HEK293 (cell line): ENCODE measurements around the gene SNAPC2.

Source experiments
- CTCF ChIA-PET: fragments of 350-600 bp; formaldehyde crosslinking; extraction: SDS; loops from one replicate; lab custom pipeline; 2021; ENCODE audit warnings: antibody characterized with exemption; lab: Yijun Ruan, JAX
- POLR2A ChIA-PET: fragments of 300-600 bp; formaldehyde crosslinking; extraction: SDS; loops from one replicate; lab custom pipeline; 2020; ENCODE audit warnings: antibody characterized with exemption, inconsistent platforms; lab: Yijun Ruan, JAX
- H3K27ac ChIP-seq: fragments of 200-500 bp; sonication (Bioruptor generic); 2 replicates; pipeline ENCODE4 v1.5.1; 2014; ENCODE audit warnings: low read depth, low read length, control low read depth, inconsistent platforms; ENCODE audit errors: extremely low read depth
- H3K36me3 ChIP-seq, 2 experiments: fragments of 200-500 bp in 1 of 2; sonication (Bioruptor generic) in 1 of 2; 1 replicate in 1 of 2; 2 replicates in 1 of 2; pipeline ENCODE4 v1.5.1; 2014 to 2017; ENCODE audit warnings: inconsistent platforms in 2 of 2, low read length in 2 of 2; ENCODE audit not compliant: control insufficient read depth in 2 of 2, insufficient read depth in 1 of 2
- H3K4me1 ChIP-seq: fragments of 200-500 bp; sonication (Bioruptor generic); 2 replicates; pipeline ENCODE4 v1.5.1; 2014; ENCODE audit warnings: mild to moderate bottlenecking, low read length, inconsistent platforms; ENCODE audit not compliant: control insufficient read depth, insufficient read depth
- H3K4me3 ChIP-seq: 2 replicates; pipeline ENCODE4 v1.5.1; 2011; ENCODE audit warnings: low read depth, mild to moderate bottlenecking, control low read depth, low read length, moderate library complexity
- H3K9me3 ChIP-seq: fragments of 200-500 bp; sonication (Bioruptor generic); 2 replicates; pipeline ENCODE4 v1.5.1; 2014; ENCODE audit warnings: low read depth, low read length, inconsistent platforms; ENCODE audit not compliant: control insufficient read depth, insufficient read depth
- ELK4 ChIP-seq: IDR thresholded peaks from 2 replicates; pipeline ENCODE4 v1.6.1; 2011; ENCODE audit warnings: mild to moderate bottlenecking, low read depth, low read length, borderline replicate concordance
- HOXA7 ChIP-seq: sonication (generic); formaldehyde crosslinking; IDR thresholded peaks from 2 replicates; pipeline ENCODE4 v1.8.1; 2022; ENCODE audit warnings: missing genetic modification reagents, borderline replicate concordance
- HOXC10 ChIP-seq: sonication (generic); formaldehyde crosslinking; IDR thresholded peaks from 2 replicates; pipeline ENCODE4 v1.8.1; 2023; ENCODE audit warnings: mild to moderate bottlenecking, missing genetic modification reagents
- MEIS1 ChIP-seq: sonication (generic); formaldehyde crosslinking; IDR thresholded peaks from 2 replicates; pipeline ENCODE4 v1.8.1; 2022; ENCODE audit warnings: missing genetic modification reagents, mild to moderate bottlenecking, borderline replicate concordance
- PBX3 ChIP-seq: sonication (generic); formaldehyde crosslinking; IDR thresholded peaks from 2 replicates; pipeline ENCODE4 v1.8.1; 2022; ENCODE audit warnings: mild to moderate bottlenecking, moderate library complexity, missing genetic modification reagents
- SCRT2 ChIP-seq: fragments of 450-650 bp; formaldehyde crosslinking; IDR thresholded peaks from 2 replicates; pipeline ENCODE4 v1.5.1; 2016; ENCODE audit warnings: missing biosample characterization, missing genetic modification characterization
- SETDB1 ChIP-seq: IDR thresholded peaks from one replicate; pipeline ENCODE4 v1.6.1; 2017; ENCODE audit warnings: mild to moderate bottlenecking, low read length, moderate library complexity, mixed read lengths; ENCODE audit not compliant: insufficient read length
- YY1 ChIP-seq: fragments of 450-650 bp; formaldehyde crosslinking; IDR thresholded peaks from 2 replicates; pipeline ENCODE4 v1.5.1; 2018; ENCODE audit warnings: missing biosample characterization, missing genetic modification characterization
- ZBTB48 ChIP-seq: fragments of 450-650 bp; formaldehyde crosslinking; IDR thresholded peaks from 2 replicates; pipeline ENCODE4 v1.5.1; 2016; ENCODE audit warnings: missing biosample characterization, missing genetic modification characterization
- ZFP41 ChIP-seq: fragments of 450-650 bp; formaldehyde crosslinking; IDR thresholded peaks from 2 replicates; pipeline ENCODE4 v1.5.1; 2016; ENCODE audit warnings: missing biosample characterization, missing genetic modification characterization, borderline replicate concordance
- ZNF146 ChIP-seq: fragments of 450-650 bp; formaldehyde crosslinking; IDR thresholded peaks from 2 replicates; pipeline ENCODE4 v1.5.1; 2016; ENCODE audit warnings: missing biosample characterization, missing genetic modification characterization
- ZNF211 ChIP-seq: fragments of 450-650 bp; formaldehyde crosslinking; IDR thresholded peaks from 2 replicates; pipeline ENCODE4 v1.5.1; 2016; ENCODE audit warnings: low read depth, missing biosample characterization, missing genetic modification characterization
- ZNF311 ChIP-seq: fragments of 450-650 bp; formaldehyde crosslinking; IDR thresholded peaks from 2 replicates; pipeline ENCODE4 v1.5.1; 2017; ENCODE audit warnings: missing biosample characterization, missing genetic modification characterization, borderline replicate concordance
- ZNF324 ChIP-seq: fragments of 450-650 bp; formaldehyde crosslinking; IDR thresholded peaks from 2 replicates; pipeline ENCODE4 v1.5.1; 2016; ENCODE audit warnings: missing biosample characterization, missing genetic modification characterization
- ZNF366 ChIP-seq: fragments of 450-650 bp; formaldehyde crosslinking; conservative IDR thresholded peaks from 2 replicates; pipeline ENCODE4 v1.5.1; 2016; ENCODE audit warnings: missing biosample characterization, missing genetic modification characterization
- ZNF514 ChIP-seq: fragments of 450-650 bp; formaldehyde crosslinking; IDR thresholded peaks from 2 replicates; pipeline ENCODE4 v1.5.1; 2016; ENCODE audit warnings: missing biosample characterization, missing genetic modification characterization
- ZNF596 ChIP-seq: fragments of 450-650 bp; IDR thresholded peaks from 2 replicates; pipeline ENCODE4 v1.5.0; 2018; ENCODE audit warnings: missing biosample characterization, mild to moderate bottlenecking, missing genetic modification characterization, moderate library complexity
- ZNF704 ChIP-seq: fragments of 450-650 bp; formaldehyde crosslinking; IDR thresholded peaks from 2 replicates; pipeline ENCODE4 v1.5.1; 2016; ENCODE audit warnings: missing biosample characterization, missing genetic modification characterization
- ZNF792 ChIP-seq: fragments of 450-650 bp; formaldehyde crosslinking; IDR thresholded peaks from 2 replicates; pipeline ENCODE4 v1.5.1; 2016; ENCODE audit warnings: missing biosample characterization, missing genetic modification characterization
- ZSCAN5A ChIP-seq: fragments of 450-650 bp; formaldehyde crosslinking; IDR thresholded peaks from 2 replicates; pipeline ENCODE4 v1.5.1; 2016; ENCODE audit warnings: missing biosample characterization, missing genetic modification characterization
- TF ChIP-seq, protein P1 (sequence below): fragments of 450-650 bp; formaldehyde crosslinking; conservative IDR thresholded peaks from 2 replicates; pipeline ENCODE4 v1.5.1; 2016; ENCODE audit warnings: low read depth, missing biosample characterization, missing genetic modification characterization
- TF ChIP-seq, protein P2 (sequence below): fragments of 450-650 bp; formaldehyde crosslinking; IDR thresholded peaks from 2 replicates; pipeline ENCODE4 v1.5.1; 2016; ENCODE audit warnings: missing biosample characterization, missing genetic modification characterization

SNAPC2 gene

GRCh38 chr19:7909471-7910067 is 10.6 kb upstream of the SNAPC2 start:
- POLR2A ChIA-PET: interaction anchor here (1.4 to 2.7 kb wide), 2 partner anchors 8 to 11 kb away, joined by 9 to 16 read pairs; partner anchors contain the start of gene SNAPC2

DNA sequence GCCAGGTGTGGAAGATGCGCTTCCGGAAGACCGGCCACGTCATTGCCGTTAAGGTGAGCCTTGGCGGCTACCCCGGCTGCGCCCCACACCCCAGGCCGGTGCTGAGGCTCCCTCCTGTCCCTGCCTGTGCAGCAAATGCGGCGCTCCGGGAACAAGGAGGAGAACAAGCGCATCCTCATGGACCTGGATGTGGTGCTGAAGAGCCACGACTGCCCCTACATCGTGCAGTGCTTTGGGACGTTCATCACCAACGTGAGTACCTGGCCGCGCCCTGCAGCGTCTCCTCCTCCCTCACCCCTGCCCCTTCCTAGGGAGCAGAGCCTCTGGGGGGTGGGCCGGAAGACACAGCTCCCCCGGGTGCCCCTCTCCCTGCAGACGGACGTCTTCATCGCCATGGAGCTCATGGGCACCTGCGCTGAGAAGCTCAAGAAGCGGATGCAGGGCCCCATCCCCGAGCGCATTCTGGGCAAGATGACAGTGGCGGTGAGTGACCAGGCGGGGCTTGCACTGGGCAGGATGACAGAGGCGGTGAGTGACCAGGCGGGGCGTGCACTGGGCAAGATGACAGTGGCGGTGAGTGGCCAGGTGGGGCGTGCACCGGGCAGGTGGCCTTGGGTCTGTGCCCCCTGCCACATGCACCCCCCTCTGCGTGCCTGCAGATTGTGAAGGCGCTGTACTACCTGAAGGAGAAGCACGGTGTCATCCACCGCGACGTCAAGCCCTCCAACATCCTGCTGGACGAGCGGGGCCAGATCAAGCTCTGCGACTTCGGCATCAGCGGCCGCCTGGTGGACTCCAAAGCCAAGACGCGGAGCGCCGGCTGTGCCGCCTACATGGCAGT is 9.6 kb upstream of the SNAPC2 start:
- Histone ChIP-seq H3K4me3 (no peak overlapping the region), H3K36me3 (peaks cover 0 to 45% of the 10 kb centered on the region in 2 experiments; a peak in 2 of 3 replicates), H3K4me1 (no peaks in the 10 kb centered on the region; the same call in 1 of the 2 replicates), H3K27ac (no peak overlapping the region), H3K9me3 (no peaks in the 10 kb centered on the region)
- ChIA-PET CTCF (interaction anchor here (1.0 kb wide), 1 partner anchor 10 kb away, joined by 5 read pairs; no protein-coding TSS in a partner anchor), POLR2A (interaction anchor here (0.7 to 2.2 kb wide), 3 partner anchors 10 to 42 kb away, joined by 3 to 15 read pairs (median 3); partner anchors contain the start of genes SNAPC2 and TIMM44)
- TF ChIP-seq ELK4 (no peak), ZSCAN5A (no peak), HOXA7 (CRISPR knock-in tag) (no peak), ZNF311 (no peak), PBX3 (no peak), MEIS1 (CRISPR knock-in tag) (no peak), ZBTB48 (tag by site-specific recombination) (no peak), ZNF792 (tag by site-specific recombination) (no peak), ZNF146 (tag by site-specific recombination) (no peak), ZNF211 (tag by site-specific recombination) (no peak), ZNF704 (tag by site-specific recombination) (no peak), ZFP41 (tag by site-specific recombination) (no peak), HOXC10 (no peak)
- TF ChIP-seq, protein P1, sequence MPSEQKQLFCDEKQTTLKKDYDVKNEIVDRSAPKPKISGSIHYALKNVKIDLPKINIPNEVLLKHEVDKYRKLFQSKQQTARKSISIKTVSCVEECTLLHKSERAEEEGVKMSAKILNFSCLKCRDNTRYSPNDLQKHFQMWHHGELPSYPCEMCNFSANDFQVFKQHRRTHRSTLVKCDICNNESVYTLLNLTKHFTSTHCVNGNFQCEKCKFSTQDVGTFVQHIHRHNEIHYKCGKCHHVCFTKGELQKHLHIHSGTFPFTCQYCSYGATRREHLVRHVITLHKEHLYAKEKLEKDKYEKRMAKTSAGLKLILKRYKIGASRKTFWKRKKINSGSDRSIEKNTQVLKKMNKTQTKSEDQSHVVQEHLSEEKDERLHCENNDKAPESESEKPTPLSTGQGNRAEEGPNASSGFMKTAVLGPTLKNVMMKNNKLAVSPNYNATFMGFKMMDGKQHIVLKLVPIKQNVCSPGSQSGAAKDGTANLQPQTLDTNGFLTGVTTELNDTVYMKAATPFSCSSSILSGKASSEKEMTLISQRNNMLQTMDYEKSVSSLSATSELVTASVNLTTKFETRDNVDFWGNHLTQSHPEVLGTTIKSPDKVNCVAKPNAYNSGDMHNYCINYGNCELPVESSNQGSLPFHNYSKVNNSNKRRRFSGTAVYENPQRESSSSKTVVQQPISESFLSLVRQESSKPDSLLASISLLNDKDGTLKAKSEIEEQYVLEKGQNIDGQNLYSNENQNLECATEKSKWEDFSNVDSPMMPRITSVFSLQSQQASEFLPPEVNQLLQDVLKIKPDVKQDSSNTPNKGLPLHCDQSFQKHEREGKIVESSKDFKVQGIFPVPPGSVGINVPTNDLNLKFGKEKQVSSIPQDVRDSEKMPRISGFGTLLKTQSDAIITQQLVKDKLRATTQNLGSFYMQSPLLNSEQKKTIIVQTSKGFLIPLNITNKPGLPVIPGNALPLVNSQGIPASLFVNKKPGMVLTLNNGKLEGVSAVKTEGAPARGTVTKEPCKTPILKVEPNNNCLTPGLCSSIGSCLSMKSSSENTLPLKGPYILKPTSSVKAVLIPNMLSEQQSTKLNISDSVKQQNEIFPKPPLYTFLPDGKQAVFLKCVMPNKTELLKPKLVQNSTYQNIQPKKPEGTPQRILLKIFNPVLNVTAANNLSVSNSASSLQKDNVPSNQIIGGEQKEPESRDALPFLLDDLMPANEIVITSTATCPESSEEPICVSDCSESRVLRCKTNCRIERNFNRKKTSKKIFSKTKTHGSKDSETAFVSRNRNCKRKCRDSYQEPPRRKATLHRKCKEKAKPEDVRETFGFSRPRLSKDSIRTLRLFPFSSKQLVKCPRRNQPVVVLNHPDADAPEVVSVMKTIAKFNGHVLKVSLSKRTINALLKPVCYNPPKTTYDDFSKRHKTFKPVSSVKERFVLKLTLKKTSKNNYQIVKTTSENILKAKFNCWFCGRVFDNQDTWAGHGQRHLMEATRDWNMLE: no peak

More at GRCh38 chr19:7909471-7910067, 10.6 kb upstream of the SNAPC2 start:
- TF ChIP-seq ZNF324: no peak
- TF ChIP-seq SCRT2: no peak
- TF ChIP-seq ZNF596 (tag by site-specific recombination): no peak
- no peak for TF ChIP-seq SETDB1
- TF ChIP-seq ZNF366 (tag by site-specific recombination): no peak
- TF ChIP-seq YY1 (tag by site-specific recombination): no peak
- TF ChIP-seq ZNF514: no peak
- TF ChIP-seq, protein P2, sequence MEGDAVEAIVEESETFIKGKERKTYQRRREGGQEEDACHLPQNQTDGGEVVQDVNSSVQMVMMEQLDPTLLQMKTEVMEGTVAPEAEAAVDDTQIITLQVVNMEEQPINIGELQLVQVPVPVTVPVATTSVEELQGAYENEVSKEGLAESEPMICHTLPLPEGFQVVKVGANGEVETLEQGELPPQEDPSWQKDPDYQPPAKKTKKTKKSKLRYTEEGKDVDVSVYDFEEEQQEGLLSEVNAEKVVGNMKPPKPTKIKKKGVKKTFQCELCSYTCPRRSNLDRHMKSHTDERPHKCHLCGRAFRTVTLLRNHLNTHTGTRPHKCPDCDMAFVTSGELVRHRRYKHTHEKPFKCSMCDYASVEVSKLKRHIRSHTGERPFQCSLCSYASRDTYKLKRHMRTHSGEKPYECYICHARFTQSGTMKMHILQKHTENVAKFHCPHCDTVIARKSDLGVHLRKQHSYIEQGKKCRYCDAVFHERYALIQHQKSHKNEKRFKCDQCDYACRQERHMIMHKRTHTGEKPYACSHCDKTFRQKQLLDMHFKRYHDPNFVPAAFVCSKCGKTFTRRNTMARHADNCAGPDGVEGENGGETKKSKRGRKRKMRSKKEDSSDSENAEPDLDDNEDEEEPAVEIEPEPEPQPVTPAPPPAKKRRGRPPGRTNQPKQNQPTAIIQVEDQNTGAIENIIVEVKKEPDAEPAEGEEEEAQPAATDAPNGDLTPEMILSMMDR (tag by site-specific recombination): no peak
- H3K36me3 ChIP-seq: peaks cover 0 to 45% of the 10 kb centered on the region in 2 experiments; a peak in 2 of 3 replicates
- no peaks in the 10 kb centered on the region for H3K9me3 ChIP-seq
- peaks cover 4% of the 10 kb centered on the region; the same call in 1 of the 2 replicates for H3K4me1 ChIP-seq
- no peak overlapping the region for H3K27ac ChIP-seq
- CTCF ChIA-PET: interaction anchor here (0.6 to 1.0 kb wide), 2 partner anchors 10 to 730 kb away, joined by 3 to 5 read pairs; no protein-coding TSS in a partner anchor
- no peak overlapping the region for H3K4me3 ChIP-seq
